Vagina (tissue), 2 donors: ENCODE measurements around the gene GPC1. TPM values are rescaled to one million over a fixed set of nuclear protein-coding genes. Genes with fewer than 3 reads are reported as not detected.

Experiments
- DNase-seq, 2 donors: peaks; one replicate each; pipeline ENCODE4 v3.0.0-alpha.2; 2017; ENCODE audit errors: extremely low spot score in 2 of 2
- H3K27ac ChIP-seq: fragments of 200-600 bp; sonication (generic); one replicate; pipeline ENCODE4 v1.5.1; 2019
- H3K27me3 ChIP-seq: fragments of 200-600 bp; sonication (generic); one replicate; pipeline ENCODE4 v1.5.1; 2019
- H3K36me3 ChIP-seq, 2 donors: fragments of 200-600 bp; sonication (generic); one replicate each; pipeline ENCODE4 v1.5.1; 2017 to 2019
- H3K4me1 ChIP-seq: fragments of 200-600 bp; sonication (generic); one replicate; pipeline ENCODE4 v1.5.1; 2019
- H3K4me3 ChIP-seq, 2 donors: fragments of 200-600 bp; sonication (generic); 1 replicate in 1 of 2; 2 replicates in 1 of 2; pipeline ENCODE4 v1.5.1; 2016 to 2019
- H3K9me3 ChIP-seq: fragments of 200-600 bp; sonication (generic); one replicate; pipeline ENCODE4 v1.5.1; 2019
- POLR2A ChIP-seq, 2 donors: fragments of 450-650 bp; IDR thresholded peaks; one replicate each; pipeline ENCODE4 v1.6.1; 2017; ENCODE audit warnings: antibody characterized with exemption in 2 of 2, mild to moderate bottlenecking in 2 of 2, moderate library complexity in 2 of 2
- POLR2AphosphoS5 ChIP-seq, 2 donors: sonication (generic); formaldehyde crosslinking; IDR thresholded peaks; one replicate each; pipeline ENCODE4 v1.9.0; 2017; ENCODE audit warnings: antibody characterized with exemption in 2 of 2, mild to moderate bottlenecking in 2 of 2, low read depth in 1 of 2; ENCODE audit not compliant: insufficient read depth in 1 of 2
- intact Hi-C: fragments of 100-400 bp; cut with DNase I; formaldehyde crosslinking; loops from one replicate; pipeline ENCODE4 v1.15.1; 2023
- total RNA-seq: library from RNA; depleted of rRNA; stranded (reverse); fragments of >200 nt; gene quantifications from one replicate; pipeline ENCODE4 v1.2.3, GENCODE V29; 2016
- TF ChIP-seq, protein P1 (sequence below), 3 experiments: fragments of 450-650 bp in 2 of 3; fragments of 200-600 bp in 1 of 3; sonication (generic) in 1 of 3; IDR thresholded peaks; one replicate each; pipeline ENCODE4 v1.5.1; 2017 to 2019; ENCODE audit warnings: antibody characterized with exemption in 3 of 3, mild to moderate bottlenecking in 2 of 3, moderate library complexity in 2 of 3

GPC1 gene
- total RNA-seq, 1 donor from 2014 or later, result 73.2 TPM

DNA sequence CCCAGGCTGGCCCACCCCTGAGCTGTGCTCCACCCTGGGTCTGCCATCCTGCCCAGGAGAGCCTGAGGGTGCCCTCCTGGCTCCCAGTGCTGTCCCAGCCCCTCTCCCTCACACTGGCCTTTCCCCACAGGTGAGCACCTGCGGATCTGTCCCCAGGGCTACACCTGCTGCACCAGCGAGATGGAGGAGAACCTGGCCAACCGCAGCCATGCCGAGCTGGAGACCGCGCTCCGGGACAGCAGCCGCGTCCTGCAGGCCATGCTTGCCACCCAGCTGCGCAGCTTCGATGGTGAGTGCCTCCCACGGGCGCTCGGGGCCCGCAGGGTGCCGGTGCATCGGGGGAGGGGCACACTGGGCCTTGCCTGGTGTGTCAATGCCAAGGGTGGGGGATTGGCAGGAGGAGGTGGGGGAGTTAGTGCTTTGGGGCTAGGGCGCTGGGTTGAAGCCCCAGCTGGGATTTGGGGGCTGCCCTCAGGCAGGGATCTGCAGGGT, 23.5 kb downstream of the GPC1 start:
- Histone ChIP-seq H3K4me1 (peaks cover 41% of the 10 kb centered on the region), H3K9me3 (no peaks in the 10 kb centered on the region), H3K27me3 (no peaks in the 10 kb centered on the region), H3K27ac (no peak overlapping the region), H3K36me3 (no peaks in the 10 kb centered on the region), H3K4me3 (no peak overlapping the region)
- DNase-seq, result no peak
- intact Hi-C loops, result no loop called here
- TF ChIP-seq, protein P1, sequence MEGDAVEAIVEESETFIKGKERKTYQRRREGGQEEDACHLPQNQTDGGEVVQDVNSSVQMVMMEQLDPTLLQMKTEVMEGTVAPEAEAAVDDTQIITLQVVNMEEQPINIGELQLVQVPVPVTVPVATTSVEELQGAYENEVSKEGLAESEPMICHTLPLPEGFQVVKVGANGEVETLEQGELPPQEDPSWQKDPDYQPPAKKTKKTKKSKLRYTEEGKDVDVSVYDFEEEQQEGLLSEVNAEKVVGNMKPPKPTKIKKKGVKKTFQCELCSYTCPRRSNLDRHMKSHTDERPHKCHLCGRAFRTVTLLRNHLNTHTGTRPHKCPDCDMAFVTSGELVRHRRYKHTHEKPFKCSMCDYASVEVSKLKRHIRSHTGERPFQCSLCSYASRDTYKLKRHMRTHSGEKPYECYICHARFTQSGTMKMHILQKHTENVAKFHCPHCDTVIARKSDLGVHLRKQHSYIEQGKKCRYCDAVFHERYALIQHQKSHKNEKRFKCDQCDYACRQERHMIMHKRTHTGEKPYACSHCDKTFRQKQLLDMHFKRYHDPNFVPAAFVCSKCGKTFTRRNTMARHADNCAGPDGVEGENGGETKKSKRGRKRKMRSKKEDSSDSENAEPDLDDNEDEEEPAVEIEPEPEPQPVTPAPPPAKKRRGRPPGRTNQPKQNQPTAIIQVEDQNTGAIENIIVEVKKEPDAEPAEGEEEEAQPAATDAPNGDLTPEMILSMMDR (IDR thresholded peaks at IDR 0.05), result no peak
- TF ChIP-seq POLR2AphosphoS5 (IDR thresholded peaks at IDR 0.05; ENCODE audit: insufficient read depth in 1 of 2, low read depth in 1 of 2), result no peak
- TF ChIP-seq POLR2A (IDR thresholded peaks at IDR 0.05), result no peak

GRCh38 chr2:240459401-240460252, 24.2 kb downstream of the GPC1 start:
- Histone ChIP-seq H3K27ac (no peak overlapping the region), H3K36me3 (peaks cover 0 to 6% of the 10 kb centered on the region in 2 donors), H3K4me1 (peaks cover 34% of the 10 kb centered on the region), H3K27me3 (no peaks in the 10 kb centered on the region), H3K4me3 (no peak overlapping the region), H3K9me3 (no peaks in the 10 kb centered on the region)
- no peak for DNase-seq
- intact Hi-C loops, result no loop called here
- TF ChIP-seq POLR2A (IDR thresholded peaks at IDR 0.05) (no peak), POLR2AphosphoS5 (IDR thresholded peaks at IDR 0.05; ENCODE audit: insufficient read depth in 1 of 2, low read depth in 1 of 2) (no peak)
- TF ChIP-seq, protein P1 (IDR thresholded peaks at IDR 0.05), result no peak

GRCh38 chr2:240460253-240460711, 24.8 kb downstream of the GPC1 start:
- H3K4me1 ChIP-seq, result peaks cover 28% of the 10 kb centered on the region
- no peaks in the 10 kb centered on the region for H3K27me3 ChIP-seq
- intact Hi-C loops, result no loop called here
- no peak overlapping the region for H3K27ac ChIP-seq
- H3K4me3 ChIP-seq, result no peak overlapping the region
- no peak for DNase-seq
- H3K36me3 ChIP-seq, result peaks cover 0 to 12% of the 10 kb centered on the region in 2 donors
- H3K9me3 ChIP-seq, result no peaks in the 10 kb centered on the region
- TF ChIP-seq POLR2AphosphoS5 (IDR thresholded peaks at IDR 0.05; ENCODE audit: insufficient read depth in 1 of 2, low read depth in 1 of 2), result no peak

GRCh38 chr2:240460781-240461431, 25.4 kb downstream of the GPC1 start:
- no peak overlapping the region for H3K4me3 ChIP-seq
- H3K36me3 ChIP-seq, result peaks cover 0 to 15% of the 10 kb centered on the region in 2 donors
- no peaks in the 10 kb centered on the region for H3K27me3 ChIP-seq
- H3K4me1 ChIP-seq, result peaks cover 21% of the 10 kb centered on the region
- DNase-seq, result no peak
- no peaks in the 10 kb centered on the region for H3K9me3 ChIP-seq
- TF ChIP-seq, protein P1 (IDR thresholded peaks at IDR 0.05), result no peak
- TF ChIP-seq POLR2AphosphoS5 (IDR thresholded peaks at IDR 0.05; ENCODE audit: insufficient read depth in 1 of 2, low read depth in 1 of 2), result no peak
- no peak overlapping the region for H3K27ac ChIP-seq
- intact Hi-C loops, result no loop called here

DNA sequence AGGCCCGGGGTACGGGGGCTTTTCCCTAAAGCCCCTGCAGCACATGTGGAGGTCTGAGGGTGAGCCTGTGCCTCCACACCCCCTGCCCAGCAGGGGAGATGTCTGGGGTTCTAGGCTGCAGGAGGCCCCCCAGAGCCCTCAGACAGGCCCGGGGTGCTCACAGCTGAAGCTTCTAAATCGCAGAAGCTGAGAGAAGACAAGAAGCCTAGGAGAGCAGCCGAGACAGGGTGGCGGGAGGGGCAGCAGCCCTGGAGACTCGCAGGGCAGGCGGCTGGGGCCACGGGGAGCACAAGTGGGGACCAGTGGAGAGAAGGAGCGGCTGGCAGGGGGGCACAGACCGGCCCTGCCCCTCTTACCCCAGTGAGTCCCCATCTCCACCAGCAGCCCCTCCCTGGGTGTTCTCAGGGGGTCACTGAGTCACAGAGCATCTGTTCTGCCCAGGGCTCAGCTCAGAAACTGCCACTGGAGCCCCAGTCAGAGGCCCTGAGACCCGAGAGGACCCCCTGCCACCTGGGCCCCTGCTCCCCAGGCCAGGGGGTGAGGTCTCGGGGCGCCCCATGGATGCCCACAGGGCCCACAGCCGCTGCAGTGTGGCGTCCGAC, 26.1 kb downstream of the GPC1 start:
- Histone ChIP-seq H3K9me3 (no peaks in the 10 kb centered on the region), H3K27ac (no peak overlapping the region), H3K4me3 (no peak overlapping the region), H3K27me3 (no peaks in the 10 kb centered on the region), H3K4me1 (peaks cover 15% of the 10 kb centered on the region), H3K36me3 (peaks cover 0 to 15% of the 10 kb centered on the region in 2 donors)
- no peak for DNase-seq
- TF ChIP-seq, protein P1 (IDR thresholded peaks at IDR 0.05), result no peak
- no peak for TF ChIP-seq POLR2AphosphoS5 (IDR thresholded peaks at IDR 0.05; ENCODE audit: insufficient read depth in 1 of 2, low read depth in 1 of 2)
- TF ChIP-seq POLR2A (IDR thresholded peaks at IDR 0.05), result no peak
- intact Hi-C loops, result no loop called here
